GM12878 (cell line): ENCODE data around the gene MEIOSIN. TPM values are rescaled to one million over a fixed set of nuclear protein-coding genes. Genes with fewer than 3 reads are reported as not detected.
"Not testable (repeated sequence)": the region's sequence is repeated elsewhere in the genome, so short reads cannot be mapped to it uniquely, and the experiment has no call there.

Source experiments
- ATAC-seq: fragments of 200-7000 bp; cut with Tn5 transposase; 3 replicates; pipeline ENCODE4 v1.9.1; 2020; ENCODE audit warnings: mild to moderate bottlenecking, moderate library complexity
- BruUV-seq: library from RNA; stranded (reverse); fragments of 400-500 nt; replicated peaks from 2 replicates; lab custom pipeline; 2021; lab: Mats Ljungman, UMichigan
- CTCF ChIA-PET: fragments of 300-600 bp; sonication (Branson Sonifier 250); formaldehyde crosslinking; extraction: SDS; loops from one replicate; lab custom pipeline; 2021; ENCODE audit warnings: inconsistent platforms; lab: Yijun Ruan, JAX
- POLR2A ChIA-PET: fragments of 350-600 bp; formaldehyde crosslinking; extraction: SDS; loops from one replicate; lab custom pipeline; 2021; ENCODE audit warnings: inconsistent platforms; lab: Charles Lee
- RAD21 ChIA-PET: fragments of 300-600 bp; sonication (Branson Sonifier 250); formaldehyde crosslinking; loops from one replicate; lab custom pipeline; 2023; ENCODE audit warnings: antibody characterized with exemption; ENCODE audit not compliant: unreplicated experiment; lab: Charles Lee
- SMC1A ChIA-PET: fragments of 300-600 bp; sonication (Branson Sonifier 250); formaldehyde crosslinking; loops from one replicate; lab custom pipeline; 2023; ENCODE audit not compliant: unreplicated experiment, uncharacterized antibody; lab: Charles Lee
- DNase-seq: peaks from one replicate; pipeline ENCODE4 v3.0.0-alpha.2; 2011; ENCODE audit warnings: low read depth, low spot score
- FAIRE-seq: peaks from 3 replicates; lab custom pipeline; 2011; peaks lifted over from hg19 to GRCh38; lab: Jason Lieb, UNC
- H2AFZ ChIP-seq: 2 replicates; pipeline ENCODE4 v1.6.0; 2011; ENCODE audit warnings: low read depth, low read length, control low read depth; ENCODE audit not compliant: control insufficient read depth
- H3K27ac ChIP-seq: 2 replicates; pipeline ENCODE4 v1.5.1; 2011; ENCODE audit warnings: control low read depth; ENCODE audit not compliant: control insufficient read depth, insufficient read depth
- H3K27me3 ChIP-seq, 2 experiments: replicated peaks in 1 of 2; 2 replicates each; pipeline versions ENCODE4 v1.6.0 to v1.6.1; 2011; ENCODE audit warnings: low read length in 1 of 2; ENCODE audit not compliant: control insufficient read depth in 2 of 2, insufficient read depth in 2 of 2
- H3K36me3 ChIP-seq, 2 experiments: 2 replicates each; pipeline ENCODE4 v1.5.1; 2011; ENCODE audit warnings: low read length in 1 of 2; ENCODE audit not compliant: control insufficient read depth in 2 of 2, insufficient read depth in 2 of 2
- H3K4me1 ChIP-seq: 2 replicates; pipeline ENCODE4 v1.6.1; 2011; ENCODE audit warnings: mild to moderate bottlenecking, low read length, moderate library complexity, mixed read lengths; ENCODE audit not compliant: control insufficient read depth, insufficient read depth
- H3K4me2 ChIP-seq: 2 replicates; pipeline ENCODE4 v1.6.0; 2011; ENCODE audit warnings: control low read depth; ENCODE audit not compliant: control insufficient read depth, insufficient read depth
- H3K4me3 ChIP-seq: fragments of 200-600 bp; sonication (generic); 2 replicates; pipeline ENCODE4 v1.5.1; 2016
- H3K79me2 ChIP-seq: 2 replicates; pipeline ENCODE4 v1.6.0; 2011; ENCODE audit warnings: low read length; ENCODE audit not compliant: control insufficient read depth, insufficient read depth
- H3K9ac ChIP-seq: 2 replicates; pipeline ENCODE4 v1.8.0; 2011; ENCODE audit warnings: low read length, control low read depth, mixed read lengths; ENCODE audit not compliant: control insufficient read depth, insufficient read depth
- H3K9me3 ChIP-seq: replicated peaks from 3 replicates; pipeline ENCODE4 v1.5.1; 2011; ENCODE audit warnings: mild to moderate bottlenecking, low read length; ENCODE audit not compliant: control insufficient read depth, insufficient read depth
- H4K20me1 ChIP-seq: 2 replicates; pipeline ENCODE4 v1.6.0; 2011; ENCODE audit not compliant: control insufficient read depth, insufficient read depth
- ATF7 ChIP-seq: fragments of 450-650 bp; IDR thresholded peaks from 2 replicates; pipeline ENCODE4 v1.6.1; 2016; ENCODE audit warnings: low read depth, mild to moderate bottlenecking
- RELA ChIP-seq: fragments of 450-650 bp; IDR thresholded peaks from 2 replicates; pipeline ENCODE4 v1.8.0; 2014; ENCODE audit warnings: borderline replicate concordance; ENCODE audit not compliant: partially characterized antibody
- TBL1XR1 ChIP-seq: IDR thresholded peaks from 2 replicates; pipeline ENCODE4 v1.6.1; 2012; ENCODE audit warnings: low read depth, low read length, improper control_type of control experiment
- WGBS: methylation state at CpG from one replicate; pipeline ENCODE4 v1.1.6; 2016; ENCODE audit warnings: low lambda C conversion rate; ENCODE audit not compliant: insufficient replicate concordance, insufficient coverage; ENCODE audit errors: missing lambda C conversion rate; 5-methylcytosine and 5-hydroxymethylcytosine counted together
- in situ Hi-C: fragments of 300-500 bp; cut with MboI; formaldehyde crosslinking; loops from 9 replicates; pipeline ENCODE4 v1.14.3; 2018; ENCODE audit warnings: mixed read lengths
- intact Hi-C: fragments of 100-400 bp; cut with micrococcal nuclease; formaldehyde crosslinking; loops from one replicate; pipeline ENCODE4 v1.14.2; 2022; ENCODE audit not compliant: unreplicated experiment
- polyA plus RNA-seq, 11 experiments: library from polyadenylated mRNA; depleted of rRNA in 4 of 11; unstranded in 6 of 11; stranded (reverse) in 5 of 11; fragments of >200 nt; fragmentation: Nextera tagmentation in 4 of 11; fragmentation: Illumina TruSeq in 1 of 11; extraction: Ambion mirVana in 4 of 11; extraction: Trizol in 1 of 11; gene quantifications; 1 replicate in 1 of 11; 2 replicates in 10 of 11; pipeline versions ENCODE4 v1.2.1 to v1.2.3, GENCODE V29; 2011 to 2016; ENCODE audit warnings: inconsistent platforms in 2 of 11, missing spikeins in 2 of 11, low read depth in 1 of 11
- total RNA-seq, 4 experiments: library from RNA; depleted of rRNA in 3 of 4; stranded (reverse); fragments of >200 nt in 3 of 4; fragmentation: Illumina TruSeq in 1 of 4; extraction: Trizol in 1 of 4; gene quantifications; 2 replicates each; pipeline versions ENCODE4 v1.2.1 to v1.2.3, GENCODE V29; 2013 to 2021
- TF ChIP-seq, protein P1 (sequence below): IDR thresholded peaks from 2 replicates; pipeline ENCODE4 v1.6.1; 2011; ENCODE audit warnings: mild to moderate bottlenecking, low read depth, low read length, moderate library complexity; ENCODE audit not compliant: insufficient replicate concordance

MEIOSIN gene
- total and polyA plus RNA-seq, 10 of the 15 experiments (the other 5 are each of a cell fraction or from before 2014, with no cell fraction given), result 0.05 to 0.66 (median 0.14) TPM; not detected in 4

DNA sequence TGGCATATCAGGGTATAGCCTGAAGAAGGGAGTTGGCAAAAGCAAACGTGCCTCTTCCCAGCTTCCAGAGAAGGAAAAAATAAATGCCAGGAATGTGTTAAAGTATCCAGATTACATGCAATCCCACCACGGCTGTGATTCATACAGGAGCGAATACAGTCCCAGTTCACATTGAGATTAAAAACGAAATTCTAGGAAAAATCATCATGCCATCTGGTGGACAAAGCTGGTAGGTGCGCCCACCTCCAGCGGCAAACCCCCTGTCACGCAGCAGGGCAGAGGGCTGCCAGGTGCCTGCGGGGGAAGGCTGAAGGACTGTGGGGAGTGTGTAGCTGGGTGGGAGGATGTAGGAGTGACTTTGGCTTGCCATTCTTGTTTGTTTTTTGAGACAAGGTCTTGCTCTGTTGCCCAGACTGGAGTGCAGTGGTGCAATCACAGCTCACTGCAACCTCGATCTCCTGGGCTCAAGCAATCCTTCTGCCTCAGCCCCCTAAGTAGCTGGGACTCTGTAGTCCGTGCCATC lies 65.8 kb downstream of the MEIOSIN start (continued):
- TF ChIP-seq, protein P1, sequence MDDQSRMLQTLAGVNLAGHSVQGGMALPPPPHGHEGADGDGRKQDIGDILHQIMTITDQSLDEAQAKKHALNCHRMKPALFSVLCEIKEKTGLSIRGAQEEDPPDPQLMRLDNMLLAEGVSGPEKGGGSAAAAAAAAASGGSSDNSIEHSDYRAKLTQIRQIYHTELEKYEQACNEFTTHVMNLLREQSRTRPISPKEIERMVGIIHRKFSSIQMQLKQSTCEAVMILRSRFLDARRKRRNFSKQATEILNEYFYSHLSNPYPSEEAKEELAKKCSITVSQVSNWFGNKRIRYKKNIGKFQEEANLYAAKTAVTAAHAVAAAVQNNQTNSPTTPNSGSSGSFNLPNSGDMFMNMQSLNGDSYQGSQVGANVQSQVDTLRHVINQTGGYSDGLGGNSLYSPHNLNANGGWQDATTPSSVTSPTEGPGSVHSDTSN, result no peak
- 0 out of 2 replicates have a peak, but pooled peaks have one; percentile 27 for TF ChIP-seq ATF7
- TF ChIP-seq TBL1XR1, result no peak
- TF ChIP-seq RELA, result peak; percentile 48

DNA sequence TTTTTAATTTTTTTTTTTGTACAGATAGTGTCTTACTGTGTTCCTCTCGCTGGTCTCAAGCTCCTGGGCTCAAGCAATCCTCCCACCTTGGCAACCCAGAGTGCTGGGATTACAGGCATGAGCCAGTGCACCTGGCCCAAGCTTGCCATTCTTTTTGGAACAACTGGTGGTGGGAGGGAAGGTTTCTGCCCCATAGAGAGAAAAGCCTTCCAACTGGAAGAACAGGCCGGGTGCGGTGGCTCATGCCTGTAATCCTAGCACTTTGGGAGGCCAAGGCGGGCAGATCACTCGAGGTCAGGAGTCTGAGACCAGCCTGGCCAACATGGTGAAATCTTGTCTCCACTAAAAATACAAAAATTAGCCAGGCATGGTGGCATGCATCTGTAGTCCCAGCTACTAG lies 66.3 kb downstream of the MEIOSIN start:
- ATAC-seq, DNase-seq, H3K27me3 ChIP-seq, H3K27ac ChIP-seq, H3K4me3 ChIP-seq, in situ Hi-C loops, H4K20me1 ChIP-seq, H2AFZ ChIP-seq, H3K4me1 ChIP-seq, H3K9me3 ChIP-seq, H3K36me3 ChIP-seq, FAIRE-seq, H3K9ac ChIP-seq, H3K79me2 ChIP-seq, BruUV-seq: not testable (repeated sequence)
- RAD21 ChIA-PET, result interaction anchor here (0.8 to 4.8 kb wide), 4 partner anchors 27 to 158 kb away, joined by 3 to 63 read pairs (median 4); partner anchors contain the start of gene SIX5
- 0 out of 2 replicates have a peak overlapping the region, but pooled peaks have one; percentile 4 for H3K4me2 ChIP-seq
- intact Hi-C loops, result loop anchor here (2.0 kb wide), 1 partner anchor 29 kb away; no protein-coding TSS in a partner anchor
- SMC1A ChIA-PET, result interaction anchor here (0.7 to 2.5 kb wide), 9 partner anchors 18 to 114 kb away, joined by 3 to 24 read pairs (median 4); partner anchors contain the start of genes QPCTL, SIX5 and SNRPD2
- POLR2A ChIA-PET, result interaction anchor here (0.6 to 2.0 kb wide), 5 partner anchors 29 to 286 kb away, joined by 3 to 9 read pairs (median 3); no protein-coding TSS in a partner anchor
- CTCF ChIA-PET, result interaction anchor here (0.7 to 8.1 kb wide), 27 partner anchors 9 to 360 kb away, joined by 3 to 110 read pairs (median 4); partner anchors contain the start of genes FBXO46, MYPOP, QPCTL and RSPH6A
- 89% methylated on average over 5 of the region's 5 CpGs for WGBS
